GM06990 (cell line): ENCODE data around the gene HSPA14.

ENCODE experiments used
- DNase-seq: peaks from one replicate; pipeline ENCODE4 v3.0.0-alpha.2; 2011; ENCODE audit not compliant: insufficient read length; ENCODE audit errors: extremely low read depth
- H3K27me3 ChIP-seq: replicated peaks from 2 replicates; pipeline ENCODE4 v1.6.0; 2011; ENCODE audit warnings: low read length; ENCODE audit not compliant: control insufficient read depth, insufficient read depth
- H3K36me3 ChIP-seq: 2 replicates; pipeline ENCODE4 v1.5.1; 2011; ENCODE audit warnings: low read length; ENCODE audit not compliant: control insufficient read depth, insufficient read depth
- H3K4me3 ChIP-seq: replicated peaks from 2 replicates; pipeline ENCODE4 v1.5.1; 2011; ENCODE audit warnings: low read depth, mild to moderate bottlenecking, control low read depth, low read length
- TF ChIP-seq, protein P1 (sequence below): IDR thresholded peaks from 2 replicates; pipeline ENCODE4 v1.5.1; 2011; ENCODE audit warnings: low read length, control low read depth, mild to moderate bottlenecking, inconsistent platforms; ENCODE audit not compliant: insufficient read depth, poor library complexity, severe bottlenecking

The HSPA14 gene

DNA sequence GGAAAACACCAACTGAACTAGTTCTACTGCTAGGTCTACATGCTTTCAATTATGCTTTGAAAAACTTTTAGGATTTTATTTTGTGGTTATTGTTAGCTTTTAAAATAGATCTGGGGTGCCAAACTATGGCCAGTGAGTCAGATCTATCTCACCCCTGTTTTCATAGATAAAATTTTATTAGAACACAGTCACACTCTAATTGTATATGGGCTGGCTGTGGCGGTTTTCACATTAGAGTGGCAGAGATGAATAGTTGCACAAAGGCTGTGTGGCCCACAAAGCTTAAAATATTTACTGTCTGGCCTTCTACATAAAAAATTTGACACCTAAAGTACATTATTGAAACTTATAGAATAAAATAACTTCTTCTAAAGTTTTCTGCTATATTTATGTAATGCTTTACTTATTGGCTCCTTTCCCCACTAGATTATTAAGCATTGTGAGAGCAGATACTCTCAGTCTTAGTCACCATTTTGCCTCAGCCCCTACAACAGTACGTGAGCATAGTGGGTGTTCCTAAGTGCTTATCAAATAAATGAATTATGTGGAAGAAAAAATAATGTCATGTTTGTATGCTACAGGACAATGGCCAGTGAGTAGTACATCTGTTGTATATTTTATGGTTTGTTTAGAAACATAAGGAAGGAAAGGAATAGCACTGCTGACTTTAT, 35.1 kb downstream of the HSPA14 start:
- H3K36me3 ChIP-seq: peaks cover 1% of the 10 kb centered on the region; the same call in 1 of the 2 replicates
- TF ChIP-seq, protein P1, sequence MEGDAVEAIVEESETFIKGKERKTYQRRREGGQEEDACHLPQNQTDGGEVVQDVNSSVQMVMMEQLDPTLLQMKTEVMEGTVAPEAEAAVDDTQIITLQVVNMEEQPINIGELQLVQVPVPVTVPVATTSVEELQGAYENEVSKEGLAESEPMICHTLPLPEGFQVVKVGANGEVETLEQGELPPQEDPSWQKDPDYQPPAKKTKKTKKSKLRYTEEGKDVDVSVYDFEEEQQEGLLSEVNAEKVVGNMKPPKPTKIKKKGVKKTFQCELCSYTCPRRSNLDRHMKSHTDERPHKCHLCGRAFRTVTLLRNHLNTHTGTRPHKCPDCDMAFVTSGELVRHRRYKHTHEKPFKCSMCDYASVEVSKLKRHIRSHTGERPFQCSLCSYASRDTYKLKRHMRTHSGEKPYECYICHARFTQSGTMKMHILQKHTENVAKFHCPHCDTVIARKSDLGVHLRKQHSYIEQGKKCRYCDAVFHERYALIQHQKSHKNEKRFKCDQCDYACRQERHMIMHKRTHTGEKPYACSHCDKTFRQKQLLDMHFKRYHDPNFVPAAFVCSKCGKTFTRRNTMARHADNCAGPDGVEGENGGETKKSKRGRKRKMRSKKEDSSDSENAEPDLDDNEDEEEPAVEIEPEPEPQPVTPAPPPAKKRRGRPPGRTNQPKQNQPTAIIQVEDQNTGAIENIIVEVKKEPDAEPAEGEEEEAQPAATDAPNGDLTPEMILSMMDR: no peak
- peak; percentile 15 for DNase-seq
- no peak overlapping the region for H3K4me3 ChIP-seq
- no peaks in the 10 kb centered on the region for H3K27me3 ChIP-seq

DNA sequence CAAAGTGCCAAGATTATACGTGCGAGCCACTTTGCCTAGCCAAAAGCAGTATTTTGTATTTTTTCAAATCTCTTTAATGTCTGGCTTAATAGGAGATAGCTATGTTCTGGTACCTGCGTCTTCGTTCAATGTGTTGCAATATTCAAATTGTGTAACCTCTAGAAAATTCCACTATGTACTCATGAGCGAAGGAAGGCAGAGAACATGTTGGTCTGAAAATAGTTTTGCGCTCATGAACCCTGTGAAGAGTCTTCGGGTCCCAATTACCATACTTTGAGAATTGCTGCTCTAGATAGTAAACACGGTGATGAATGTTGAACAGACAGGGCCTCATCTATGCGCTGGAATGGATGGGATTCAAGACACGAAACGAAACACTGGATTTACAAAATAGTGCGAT, 37.8 kb downstream of the HSPA14 start:
- H3K36me3 ChIP-seq: no peaks in the 10 kb centered on the region
- no peaks in the 10 kb centered on the region for H3K27me3 ChIP-seq
- H3K4me3 ChIP-seq: no peak overlapping the region
- TF ChIP-seq, protein P1: no peak
- DNase-seq: no peak

DNA sequence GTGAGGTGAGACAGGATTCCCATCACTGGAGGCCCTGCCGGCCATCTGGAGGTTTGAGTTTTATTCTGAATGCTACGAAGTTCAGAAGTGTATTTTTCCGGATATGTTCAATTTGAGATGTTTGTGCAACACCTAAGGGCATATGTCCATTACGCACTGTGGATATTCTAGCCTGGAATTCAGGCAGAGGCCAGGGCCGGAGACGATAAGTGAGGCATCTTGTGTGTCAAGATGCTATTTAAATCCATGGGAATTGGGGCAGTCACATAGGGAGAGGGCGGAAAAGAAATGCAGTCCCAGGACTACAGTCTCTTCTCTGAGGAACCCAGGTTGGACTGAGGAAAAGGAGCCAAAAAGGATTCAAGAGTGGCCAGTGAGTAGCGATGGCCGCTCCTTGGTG, 38.7 kb downstream of the HSPA14 start:
- Histone ChIP-seq H3K4me3 (no peak overlapping the region; the same call in 1 of the 2 replicates), H3K27me3 (no peaks in the 10 kb centered on the region), H3K36me3 (no peaks in the 10 kb centered on the region)
- no peak for DNase-seq
- TF ChIP-seq, protein P1: no peak

DNA sequence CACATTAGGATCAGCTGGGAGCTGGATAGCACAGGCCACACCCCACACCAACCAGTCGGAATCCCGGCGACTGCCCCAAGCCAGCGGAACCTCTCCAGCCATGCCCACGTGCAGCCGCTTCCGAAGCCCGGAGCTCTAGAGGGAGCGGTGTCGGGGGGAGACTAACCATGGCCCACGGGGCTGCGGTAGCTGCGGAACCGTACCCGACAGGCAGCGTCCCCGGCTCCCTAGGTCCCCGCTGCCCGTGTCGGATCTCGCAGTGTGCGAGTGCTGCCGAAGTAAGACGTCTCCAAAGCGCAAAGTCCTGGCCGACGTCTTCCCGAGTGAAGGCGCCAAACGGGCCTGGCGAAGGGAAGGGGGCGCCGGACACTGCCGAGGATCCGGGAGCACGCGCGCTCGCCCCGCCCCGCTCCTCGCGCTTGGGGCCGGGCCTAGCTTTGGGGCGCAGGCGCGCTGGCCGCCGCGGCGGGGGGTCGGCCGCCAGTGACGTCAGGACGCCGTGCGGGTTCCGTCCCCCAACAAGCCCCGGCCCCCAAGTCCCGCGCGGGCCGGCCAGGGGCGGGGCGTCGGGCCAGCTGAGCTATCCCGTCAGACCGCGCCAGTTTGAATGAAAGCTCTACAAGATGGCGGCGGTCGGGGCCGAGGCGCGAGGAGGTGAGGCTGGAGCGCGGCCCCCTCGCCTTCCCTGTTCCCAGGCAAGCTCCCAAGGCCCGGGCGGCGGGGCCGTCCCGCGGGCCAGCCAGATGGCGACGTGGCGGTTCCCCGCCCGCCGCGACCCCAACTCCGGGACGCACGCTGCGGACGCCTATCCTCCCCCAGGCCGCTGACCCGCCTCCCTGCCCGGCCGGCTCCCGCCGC, 40.4 kb downstream of the HSPA14 start, which contains the start of gene SUV39H2:
TSS of gene SUV39H2 (plus strand) at position 601 of the 858 bp plus-strand sequence. CDS start at position 624, 23 bp downstream.
- no peaks in the 10 kb centered on the region; the same call in 1 of the 2 replicates for H3K36me3 ChIP-seq
- TF ChIP-seq, protein P1: no peak
- H3K4me3 ChIP-seq: peak within 1 kb of the TSS; percentile 100
- peak; percentile 98 for DNase-seq
- no peaks in the 10 kb centered on the region for H3K27me3 ChIP-seq

DNA sequence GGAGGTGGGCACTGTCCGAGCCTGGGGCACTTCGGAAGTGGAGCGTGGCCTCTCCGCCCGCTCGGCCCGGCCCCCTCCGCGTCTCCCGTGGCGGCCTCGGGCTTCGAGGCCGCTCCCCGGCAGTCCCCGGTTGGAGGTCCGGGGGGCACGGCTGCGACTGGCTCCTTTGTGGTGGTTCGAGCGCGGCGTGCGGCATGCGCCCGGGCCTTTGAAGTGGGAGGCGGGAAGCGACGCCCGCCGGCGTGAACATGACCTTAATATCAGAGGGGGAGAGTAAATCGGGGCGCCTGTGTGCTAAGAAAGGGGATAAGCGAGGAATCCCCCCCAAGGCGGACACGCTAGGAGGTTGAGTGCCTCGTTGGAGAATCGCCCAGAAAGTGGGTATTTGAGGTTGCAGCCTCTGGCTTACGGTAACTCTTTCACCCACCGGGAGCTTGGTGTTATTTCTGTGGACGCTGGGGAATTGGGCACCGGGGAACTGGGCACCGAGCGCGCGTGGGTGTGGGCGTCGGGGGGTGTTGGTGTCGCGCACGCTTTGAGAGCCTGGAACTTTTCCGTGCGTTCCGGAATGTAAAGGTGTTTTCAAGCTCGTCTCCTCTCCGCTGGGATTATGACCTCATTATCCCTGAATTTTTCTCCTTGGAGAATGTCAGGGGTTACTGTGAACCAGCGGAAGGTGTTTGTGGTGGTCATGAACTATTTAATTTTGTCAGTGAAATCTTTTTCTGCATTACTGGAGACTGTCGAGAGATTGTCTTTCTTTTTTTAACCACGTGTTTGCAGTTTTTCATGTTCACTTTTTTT, 41.2 kb downstream of the HSPA14 start:
- no peaks in the 10 kb centered on the region; the same call in 1 of the 2 replicates for H3K36me3 ChIP-seq
- H3K27me3 ChIP-seq: no peaks in the 10 kb centered on the region
- TF ChIP-seq, protein P1: no peak
- DNase-seq: no peak
- peak overlapping the region; percentile 90 for H3K4me3 ChIP-seq
